GM10847 (cell line): ENCODE measurements around the gene DDX1.

Source experiments
- POLR2A ChIP-seq: IDR thresholded peaks from 2 replicates; pipeline ENCODE4 v1.6.1; 2011; ENCODE audit not compliant: insufficient read length; ENCODE audit errors: extremely low read depth

Gene DDX1

DNA sequence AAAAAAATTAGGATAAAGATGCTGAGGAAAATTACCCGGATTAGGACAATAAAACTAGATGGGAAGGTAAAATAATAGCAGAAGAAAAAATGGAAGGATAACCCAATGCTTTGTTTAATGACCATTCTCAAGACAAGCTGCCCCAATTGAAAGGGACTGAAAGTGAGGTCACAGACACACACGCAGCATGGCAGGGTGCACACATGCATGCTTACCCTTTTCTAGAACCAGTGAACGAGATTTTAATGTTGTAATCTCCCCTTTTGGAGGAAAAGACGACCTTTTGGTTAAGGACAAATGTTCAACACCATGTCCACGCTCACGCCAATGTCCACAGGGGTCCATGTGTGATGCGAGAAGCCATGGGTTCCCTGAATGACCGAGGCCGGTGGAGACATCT lies 70.9 kb downstream of the DDX1 start:
- TF ChIP-seq POLR2A = no peak

DNA sequence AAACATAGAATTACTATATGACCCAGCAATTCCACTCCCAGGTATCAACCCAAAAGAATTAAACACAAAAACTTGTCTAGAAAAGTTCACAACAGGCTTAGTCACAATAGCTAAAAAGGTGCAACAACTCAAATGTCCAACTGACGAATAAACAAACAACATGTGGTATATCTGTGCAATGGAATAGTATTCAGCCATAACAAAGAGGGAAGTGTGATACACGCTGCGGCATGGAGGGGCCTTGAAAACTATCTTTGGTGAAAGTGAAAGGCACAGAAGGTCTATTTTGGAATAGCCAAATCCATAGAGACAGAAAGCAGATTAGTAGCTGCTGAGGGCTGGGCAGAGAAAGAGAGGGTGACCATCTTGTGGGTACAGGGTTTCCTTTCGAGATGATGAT lies 72.1 kb downstream of the DDX1 start:
- no peak for TF ChIP-seq POLR2A

DNA sequence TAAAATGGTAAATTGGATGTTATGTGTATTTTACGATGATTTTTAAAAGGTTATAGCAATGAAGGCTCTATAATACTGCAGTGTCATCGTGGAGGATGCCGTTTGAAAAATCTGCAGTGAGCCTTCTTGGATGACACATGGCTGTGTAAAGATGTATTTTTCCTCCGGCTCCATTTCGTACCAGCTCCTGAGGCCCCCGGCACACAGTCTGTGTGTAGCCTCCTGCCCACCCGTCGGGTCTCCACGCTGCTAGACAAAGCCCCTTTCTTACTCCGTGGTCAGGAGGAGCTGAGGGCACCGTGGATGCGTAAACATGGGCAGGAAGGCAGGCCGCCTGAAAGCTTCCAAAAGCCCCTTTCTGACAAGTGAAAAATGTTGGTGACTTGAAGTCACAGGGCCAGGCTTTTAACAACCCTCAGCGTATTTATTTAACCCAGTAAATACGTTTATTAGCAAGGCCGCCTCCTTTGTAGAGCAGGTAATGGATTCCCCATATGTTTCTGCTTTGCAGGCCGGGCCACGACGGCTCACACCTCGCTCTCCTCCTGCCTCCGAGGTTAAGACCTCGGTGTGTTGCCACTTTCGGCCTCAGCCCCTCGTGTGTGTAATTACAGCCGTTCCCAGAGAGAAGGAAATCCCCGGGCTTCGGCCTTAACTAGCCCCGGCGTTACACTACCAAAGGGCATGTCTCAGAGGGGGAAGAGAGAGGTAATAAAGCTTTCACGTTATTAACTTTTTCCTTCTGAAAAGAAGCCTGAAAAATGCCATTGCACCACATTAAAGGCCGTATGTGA lies 72.8 kb downstream of the DDX1 start:
- TF ChIP-seq POLR2A = no peak

DNA sequence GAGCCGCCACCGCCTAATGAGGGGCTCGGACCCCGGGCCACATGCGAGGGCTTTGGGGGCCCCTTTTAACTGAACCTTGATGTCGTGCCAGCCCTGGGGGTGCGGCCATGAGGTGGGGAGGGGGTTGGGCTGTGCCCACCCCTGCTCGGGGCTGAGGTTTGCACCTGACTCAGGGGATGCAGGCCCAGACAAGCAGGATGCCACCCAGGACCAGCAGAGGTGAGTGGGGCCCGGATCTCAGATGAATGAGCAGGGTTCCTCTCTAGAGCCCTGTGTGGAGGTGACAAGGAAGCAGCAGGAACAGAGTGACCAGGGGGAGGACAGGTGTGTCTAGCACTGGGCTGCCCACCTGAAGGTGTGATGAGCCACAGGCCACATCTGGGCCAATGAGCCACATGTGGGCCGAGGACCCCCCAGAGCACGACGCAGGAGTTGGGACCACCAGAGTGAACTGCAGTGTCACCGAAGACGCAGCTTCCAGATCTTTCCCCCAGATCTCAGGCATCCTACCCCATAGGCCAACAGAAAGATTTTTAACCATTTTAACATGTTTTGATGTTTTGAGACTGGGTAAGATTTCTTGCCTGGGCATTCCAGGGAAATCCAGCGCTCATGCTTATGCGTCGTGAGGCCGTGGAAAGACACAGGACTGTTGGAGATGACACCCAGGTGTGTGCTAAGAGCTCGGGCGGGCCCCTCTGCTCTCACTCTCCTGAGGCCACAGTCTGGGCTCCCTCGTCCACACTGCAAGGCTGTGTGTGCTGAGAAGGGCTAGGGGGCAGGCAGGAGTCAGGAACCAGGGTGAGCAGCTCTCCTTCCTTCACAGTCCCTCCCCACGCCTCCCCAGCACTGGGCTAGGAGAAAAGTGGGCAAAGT lies 73.6 kb downstream of the DDX1 start:
- TF ChIP-seq POLR2A = no peak

DNA sequence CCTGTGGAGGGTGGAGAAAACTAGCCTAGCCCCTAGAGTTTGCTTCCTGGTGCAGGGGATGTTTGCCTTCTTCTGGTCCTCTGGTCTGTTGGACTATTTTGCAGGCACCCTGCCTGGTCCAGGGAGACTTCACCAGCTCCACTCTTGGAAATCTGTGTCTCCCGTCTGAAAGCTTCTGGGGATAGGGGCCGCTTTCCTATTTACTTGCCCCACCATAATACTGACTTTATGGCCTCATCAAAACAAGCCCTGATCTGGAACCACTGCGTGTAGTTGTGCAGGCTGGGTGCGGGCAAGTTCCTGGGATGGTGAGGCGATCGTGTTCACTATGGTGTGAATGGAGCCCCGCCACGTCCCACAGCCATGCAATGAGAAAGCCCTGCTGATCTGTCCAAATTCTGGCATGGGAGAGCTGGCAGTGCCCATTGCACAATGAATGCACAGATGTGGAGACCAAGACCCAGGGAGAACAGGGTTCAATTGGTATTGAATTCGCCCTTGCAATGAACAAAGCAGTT lies 74.3 kb downstream of the DDX1 start:
- TF ChIP-seq POLR2A = no peak

DNA sequence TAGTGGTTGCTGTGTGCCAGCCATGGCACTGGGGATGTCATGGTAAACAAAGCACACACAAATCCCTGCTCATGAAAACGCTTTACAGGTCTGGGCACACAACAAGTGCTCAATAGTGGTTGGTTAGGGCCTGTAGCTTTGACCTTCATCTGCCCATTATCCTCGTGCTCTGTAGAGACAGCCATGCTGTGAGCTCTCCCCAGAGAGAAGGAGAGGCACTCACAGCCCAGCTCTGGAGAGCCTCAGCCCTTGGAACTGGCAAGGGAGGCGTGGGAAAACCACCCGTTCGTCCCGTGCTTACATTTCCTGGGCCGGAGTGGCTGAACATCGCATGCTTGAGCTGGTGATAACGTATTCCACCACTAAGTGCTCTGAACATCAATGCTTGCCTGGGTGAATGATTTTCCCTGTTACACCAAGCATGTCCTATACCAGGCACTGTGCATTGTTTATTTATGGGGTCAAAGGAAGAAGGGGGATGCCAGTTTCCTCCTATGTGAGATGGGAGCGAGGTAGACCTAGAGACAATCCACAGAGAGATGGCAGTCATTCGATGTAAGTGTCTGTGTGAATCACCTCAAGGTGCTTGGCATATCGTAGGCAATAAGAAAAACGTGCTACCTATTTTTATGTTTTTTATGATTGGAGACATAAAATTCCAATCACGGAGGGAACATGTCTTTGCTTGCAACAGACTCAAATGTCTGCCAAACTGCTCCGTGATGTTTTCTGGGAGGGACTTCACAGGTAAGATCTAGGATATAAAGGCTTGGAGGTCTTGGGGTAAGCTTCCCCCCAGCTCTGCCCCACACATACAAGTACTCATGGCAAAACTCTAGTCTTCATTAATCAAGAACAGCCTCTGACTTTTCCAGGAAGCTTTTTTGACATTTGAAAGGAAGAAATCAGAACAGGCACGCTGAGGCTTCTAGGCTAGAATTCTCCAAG lies 75.5 kb downstream of the DDX1 start:
- no peak for TF ChIP-seq POLR2A

DNA sequence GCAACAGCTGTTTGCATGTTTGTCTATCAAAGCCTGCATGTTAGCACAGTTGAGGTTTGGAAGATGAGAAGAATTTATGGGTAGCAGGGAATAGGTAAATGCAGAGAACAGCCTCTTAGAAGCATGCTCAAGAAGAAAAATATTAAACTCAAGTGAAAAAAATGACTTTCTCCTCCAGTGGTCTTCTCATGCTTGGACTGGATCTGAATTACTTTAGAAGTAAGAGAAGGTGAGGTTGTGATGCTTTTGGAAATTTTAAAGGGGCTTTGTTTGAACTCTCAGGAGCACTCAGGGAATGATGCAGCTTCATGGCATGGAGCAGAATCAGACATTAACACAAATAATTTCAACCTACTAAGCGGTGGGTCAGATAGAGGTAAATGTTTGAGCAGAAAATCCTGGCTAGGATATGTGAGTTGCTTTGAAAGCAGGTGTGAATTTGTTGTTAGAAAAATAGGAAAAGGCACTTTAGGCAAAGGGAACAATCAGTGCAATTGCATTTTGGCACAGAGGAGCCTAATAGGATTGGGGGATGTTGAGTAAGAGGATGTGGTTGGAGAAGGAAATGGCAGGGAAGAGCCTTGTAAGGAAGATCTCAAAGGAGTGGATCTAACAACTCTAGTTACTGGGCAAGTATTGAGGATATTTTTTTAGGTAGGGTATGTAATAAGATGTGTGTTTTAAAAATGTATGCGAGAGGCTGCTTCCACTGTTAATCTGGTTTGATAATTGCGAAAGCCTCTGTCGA lies 76.3 kb downstream of the DDX1 start:
- TF ChIP-seq POLR2A = no peak

DNA sequence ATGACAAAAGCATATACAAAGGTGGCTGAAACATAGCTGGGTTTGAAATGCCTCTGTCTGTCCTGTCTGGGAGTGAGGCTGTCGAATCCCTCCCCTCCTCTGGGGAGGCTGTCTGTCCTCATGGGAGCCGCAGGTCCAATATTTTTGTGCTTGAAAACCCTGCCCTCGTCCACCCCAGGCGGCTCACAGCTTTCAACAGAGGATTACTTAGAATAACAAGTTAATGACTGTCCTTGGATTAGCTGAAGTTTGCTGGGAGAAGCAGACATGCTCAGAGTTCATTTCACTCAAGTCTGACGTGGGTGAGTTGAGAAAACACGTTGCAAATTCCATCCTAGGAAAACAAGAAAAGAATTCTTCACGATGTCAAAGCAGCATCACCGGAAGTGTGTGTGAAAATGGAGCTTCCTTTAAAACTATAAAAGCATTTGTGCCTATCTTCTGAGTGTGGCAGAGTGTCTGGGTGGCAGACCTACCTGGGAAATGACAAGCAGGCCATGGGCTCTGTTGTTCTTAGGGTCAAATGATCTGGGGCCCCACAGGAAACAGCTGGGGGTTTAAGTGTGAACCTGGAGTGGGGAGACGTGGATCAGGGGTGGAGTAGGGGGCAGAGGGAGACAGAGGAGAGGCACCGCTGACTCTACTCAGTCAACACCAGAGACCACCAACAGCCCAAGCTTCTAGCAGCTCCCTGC lies 77.1 kb downstream of the DDX1 start:
- no peak for TF ChIP-seq POLR2A

DNA sequence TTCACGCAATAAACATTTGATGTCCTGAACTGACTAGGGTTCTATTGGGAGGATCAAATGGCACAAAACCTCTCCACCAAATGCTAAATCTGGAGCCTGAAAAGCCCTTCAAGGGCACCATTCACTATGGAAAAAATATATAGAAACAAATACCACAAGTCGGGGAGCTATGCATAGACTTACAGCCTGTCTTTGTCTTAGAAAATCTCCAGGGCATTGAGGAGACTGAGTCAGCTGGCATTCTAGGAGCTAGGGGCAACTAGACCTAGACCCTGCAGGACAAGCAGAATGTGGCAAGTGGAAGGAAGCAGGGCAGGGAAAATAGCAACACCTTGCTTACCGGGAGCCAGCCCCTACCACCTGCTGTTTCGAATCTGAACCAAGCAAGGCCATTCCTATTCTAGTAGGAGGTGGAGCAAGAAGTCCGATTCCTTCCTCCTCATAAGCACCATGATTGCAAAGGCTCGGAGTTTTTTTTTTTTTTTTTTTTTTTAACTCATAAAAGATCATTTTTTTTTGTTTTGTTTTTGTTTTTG lies 77.8 kb downstream of the DDX1 start:
- no peak for TF ChIP-seq POLR2A

DNA sequence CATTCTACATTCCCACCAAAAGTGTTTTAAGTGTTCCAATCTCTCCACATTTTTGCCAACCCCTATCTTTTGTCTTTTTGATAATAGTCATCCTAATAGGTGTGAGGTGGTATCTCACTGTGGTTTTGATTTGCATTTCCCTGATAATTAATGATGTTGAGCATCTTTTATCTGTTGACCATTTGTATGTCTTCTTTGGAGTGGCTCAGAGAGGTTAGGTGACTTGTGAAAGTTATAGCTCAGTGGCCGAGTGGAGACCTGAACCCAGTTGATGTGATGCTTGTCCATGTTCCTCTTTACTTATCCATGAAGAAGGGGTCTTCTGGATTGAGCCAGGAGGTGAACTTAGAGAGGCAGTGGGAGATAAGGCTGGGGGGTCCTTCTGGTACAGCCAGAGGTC lies 78.8 kb downstream of the DDX1 start:
- TF ChIP-seq POLR2A = no peak

DNA sequence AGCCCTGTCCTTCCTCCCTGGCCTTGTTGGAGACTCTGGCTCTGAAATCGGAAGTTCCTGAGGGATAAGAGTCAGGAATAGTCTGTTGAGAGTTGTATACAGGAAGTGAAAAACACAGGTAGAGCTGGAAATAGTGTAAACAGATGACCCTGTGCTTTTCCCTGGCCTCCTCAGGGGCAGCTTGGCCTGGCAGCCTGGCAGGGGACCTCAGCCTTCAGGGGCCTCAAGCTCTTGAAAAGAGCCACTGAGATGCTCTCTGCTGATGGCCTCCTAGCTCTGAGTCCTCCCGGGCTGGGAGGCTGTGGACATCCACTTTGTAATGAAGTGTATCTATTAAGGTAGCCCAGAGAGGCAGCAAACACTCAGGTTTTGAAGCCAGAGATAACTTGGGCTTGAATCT lies 79.3 kb downstream of the DDX1 start:
- TF ChIP-seq POLR2A = no peak

DNA sequence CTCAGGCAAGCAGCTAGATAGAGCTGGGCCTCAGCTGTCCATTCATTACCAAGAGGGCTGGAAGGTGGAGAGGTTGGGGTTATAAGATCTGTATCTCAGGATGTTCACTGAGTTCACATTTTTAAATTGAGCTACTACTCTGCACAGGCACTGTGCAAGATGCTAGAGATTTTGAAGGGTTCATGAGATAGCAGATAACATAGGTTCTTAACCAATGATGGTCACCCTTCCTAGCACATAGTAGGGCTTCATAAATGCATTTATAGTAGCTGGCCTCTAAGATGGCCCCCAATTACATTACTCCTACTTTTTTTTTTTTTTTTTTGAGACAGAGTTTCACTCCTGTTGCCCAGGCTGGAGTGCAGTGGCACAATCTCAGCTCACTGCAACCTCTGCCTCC lies 79.7 kb downstream of the DDX1 start:
- TF ChIP-seq POLR2A = no peak

DNA sequence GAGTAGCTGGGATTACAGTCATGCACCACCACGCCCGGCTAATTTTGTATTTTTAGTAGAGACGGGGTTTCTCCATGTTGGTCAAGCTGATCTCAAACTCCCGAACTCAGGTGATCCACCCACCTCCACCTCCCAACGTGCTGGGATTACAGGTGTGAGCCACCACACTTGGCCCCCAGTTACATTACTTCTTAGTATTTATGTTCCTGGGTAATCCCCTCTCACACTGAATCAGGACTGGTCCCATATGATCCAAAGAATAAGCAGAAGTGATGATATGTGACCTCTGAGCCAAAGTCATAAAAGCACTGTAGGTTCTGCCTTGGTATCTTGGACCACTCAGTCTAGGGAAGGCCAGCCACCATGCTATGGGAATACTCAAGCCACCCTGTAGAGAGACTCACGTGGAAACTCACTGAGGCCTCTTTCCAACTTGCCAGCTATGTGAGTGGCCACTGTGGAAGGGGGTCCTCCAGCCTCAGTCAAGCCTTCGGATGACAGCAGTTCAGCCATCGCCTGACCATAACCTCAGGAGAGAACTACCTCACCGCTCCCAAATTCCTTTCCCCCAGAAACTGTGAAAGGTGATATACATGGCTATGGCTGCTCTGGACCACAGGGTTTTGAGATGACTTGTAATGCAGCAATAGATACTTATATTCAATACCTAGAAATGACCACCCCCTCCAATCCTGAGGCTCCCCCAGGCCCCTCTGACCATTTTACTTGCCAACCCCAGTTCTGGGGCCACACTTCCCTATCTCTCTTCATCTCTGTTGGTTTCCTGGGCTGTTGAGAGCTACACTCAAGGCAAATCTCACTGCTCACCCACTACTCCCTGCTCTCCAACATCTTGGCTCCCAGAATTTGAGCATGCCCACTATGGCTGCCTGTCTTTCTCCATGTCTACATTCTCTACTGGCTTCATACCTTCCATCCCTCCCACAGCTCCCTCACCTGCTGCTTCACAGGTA lies 80.5 kb downstream of the DDX1 start:
- no peak for TF ChIP-seq POLR2A
